DOHH2 (cell line): ENCODE results near the gene UBTD1.
"Not testable (repeated sequence)": the region's sequence is repeated elsewhere in the genome, so short reads cannot be mapped to it uniquely, and the experiment has no call there.

Experiments
- CTCF ChIP-seq: fragments of 200-600 bp; sonication (generic); IDR thresholded peaks from one replicate; pipeline ENCODE4 v1.5.1; 2014; ENCODE audit warnings: antibody characterized with exemption, mild to moderate bottlenecking, low read depth, low read length; ENCODE audit not compliant: poor library complexity, severe bottlenecking
- EZH2phosphoT487 ChIP-seq: fragments of 200-600 bp; sonication (generic); IDR thresholded peaks from 2 replicates; pipeline ENCODE4 v1.6.1; 2017; ENCODE audit warnings: borderline replicate concordance, mild to moderate bottlenecking, antibody characterized with exemption, low read length, moderate library complexity, mixed read lengths

GRCh38 chr10:97576487-97576886 is 77.8 kb downstream of the UBTD1 start:
- not testable (repeated sequence) for TF ChIP-seq CTCF, EZH2phosphoT487
